Hepatocyte (in vitro differentiated cells): ENCODE measurements around the gene SLC7A14.

Experiments used
- EZH2 ChIP-seq: fragments of 200-600 bp; sonication (generic); IDR thresholded peaks from 2 replicates; pipeline ENCODE4 v1.6.1; 2016; ENCODE audit warnings: antibody characterized with exemption, mild to moderate bottlenecking, borderline replicate concordance
- TF ChIP-seq, protein P1 (sequence below): fragments of 200-600 bp; sonication (generic); IDR thresholded peaks from 2 replicates; pipeline ENCODE4 v1.5.1; 2016; ENCODE audit warnings: antibody characterized with exemption, mild to moderate bottlenecking; ENCODE audit not compliant: poor library complexity

DNA sequence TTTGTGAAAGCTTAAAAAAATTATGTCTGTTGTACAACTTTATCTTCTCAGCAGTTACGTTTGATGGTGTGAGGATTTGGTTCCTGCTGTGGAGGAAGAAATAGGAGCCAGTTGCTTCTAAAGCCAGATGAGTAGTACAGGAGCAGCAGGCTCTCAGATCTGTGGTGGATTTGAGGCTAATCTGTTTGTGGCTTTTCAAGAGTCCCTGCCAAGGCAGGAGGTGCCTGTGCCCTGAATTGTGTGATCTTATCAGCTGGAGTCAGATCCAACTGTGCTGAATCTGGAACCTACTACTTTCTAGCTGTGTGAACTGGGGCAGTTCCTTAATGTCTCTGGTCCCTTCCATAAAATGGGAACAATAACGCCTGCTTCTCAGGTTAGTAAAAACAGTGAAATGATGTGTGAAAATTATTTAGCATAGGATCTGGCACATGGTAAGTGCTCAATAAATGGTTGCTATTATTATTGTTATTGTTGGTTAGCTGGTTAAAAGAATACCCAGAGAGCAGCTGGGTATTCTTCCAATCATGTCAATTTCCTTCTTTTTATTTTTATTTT, 159.6 kb downstream of the SLC7A14 start:
- TF ChIP-seq, protein P1, sequence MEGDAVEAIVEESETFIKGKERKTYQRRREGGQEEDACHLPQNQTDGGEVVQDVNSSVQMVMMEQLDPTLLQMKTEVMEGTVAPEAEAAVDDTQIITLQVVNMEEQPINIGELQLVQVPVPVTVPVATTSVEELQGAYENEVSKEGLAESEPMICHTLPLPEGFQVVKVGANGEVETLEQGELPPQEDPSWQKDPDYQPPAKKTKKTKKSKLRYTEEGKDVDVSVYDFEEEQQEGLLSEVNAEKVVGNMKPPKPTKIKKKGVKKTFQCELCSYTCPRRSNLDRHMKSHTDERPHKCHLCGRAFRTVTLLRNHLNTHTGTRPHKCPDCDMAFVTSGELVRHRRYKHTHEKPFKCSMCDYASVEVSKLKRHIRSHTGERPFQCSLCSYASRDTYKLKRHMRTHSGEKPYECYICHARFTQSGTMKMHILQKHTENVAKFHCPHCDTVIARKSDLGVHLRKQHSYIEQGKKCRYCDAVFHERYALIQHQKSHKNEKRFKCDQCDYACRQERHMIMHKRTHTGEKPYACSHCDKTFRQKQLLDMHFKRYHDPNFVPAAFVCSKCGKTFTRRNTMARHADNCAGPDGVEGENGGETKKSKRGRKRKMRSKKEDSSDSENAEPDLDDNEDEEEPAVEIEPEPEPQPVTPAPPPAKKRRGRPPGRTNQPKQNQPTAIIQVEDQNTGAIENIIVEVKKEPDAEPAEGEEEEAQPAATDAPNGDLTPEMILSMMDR = no peak
- no peak for TF ChIP-seq EZH2
